Retinal pigment epithelial cell (primary cell): ENCODE results near the gene TNFRSF1B.

ENCODE experiments used
- DNase-seq: peaks from one replicate; pipeline ENCODE4 v3.0.0-alpha.2; 2010; ENCODE audit warnings: low read depth
- H3K4me3 ChIP-seq: 2 replicates; pipeline ENCODE4 v1.5.1; 2011; ENCODE audit warnings: mild to moderate bottlenecking, low read length, control low read depth, moderate library complexity
- CTCF ChIP-seq: conservative IDR thresholded peaks from 2 replicates; pipeline ENCODE4 v1.5.1; 2011; ENCODE audit warnings: low read depth, low read length, control low read depth, inconsistent platforms

Gene TNFRSF1B

GRCh38 chr1:12127206-12127810 lies 39.5 kb upstream of the TNFRSF1B start:
- no peak overlapping the region for H3K4me3 ChIP-seq
- DNase-seq = no peak
- no peak for TF ChIP-seq CTCF

- DNase-seq = no peak
- no peak overlapping the region for H3K4me3 ChIP-seq
- no peak for TF ChIP-seq CTCF
These were observed 38.7 kb upstream of the TNFRSF1B start for GRCh38 chr1:12128120-12128519.

GRCh38 chr1:12129624-12130023 lies 37.2 kb upstream of the TNFRSF1B start:
- no peak for TF ChIP-seq CTCF
- H3K4me3 ChIP-seq = no peak overlapping the region
- DNase-seq = no peak

GRCh38 chr1:12130466-12131130 lies 36.2 kb upstream of the TNFRSF1B start:
- no peak for DNase-seq
- no peak overlapping the region for H3K4me3 ChIP-seq
- no peak for TF ChIP-seq CTCF

GRCh38 chr1:12132078-12132477 lies 34.7 kb upstream of the TNFRSF1B start:
- TF ChIP-seq CTCF = no peak
- DNase-seq = no peak
- no peak overlapping the region for H3K4me3 ChIP-seq

- TF ChIP-seq CTCF = no peak
- H3K4me3 ChIP-seq = no peak overlapping the region
- DNase-seq = no peak
These were observed 32.1 kb upstream of the TNFRSF1B start for GRCh38 chr1:12134716-12135115.

- no peak overlapping the region for H3K4me3 ChIP-seq
- DNase-seq = no peak
- TF ChIP-seq CTCF = no peak
These were observed 31.2 kb upstream of the TNFRSF1B start for GRCh38 chr1:12135612-12136011.
